Right renal cortex interstitium (tissue), 3 donors: ENCODE results near the gene DIP2C. TPM values are rescaled to one million over a fixed set of nuclear protein-coding genes. Genes with fewer than 3 reads are reported as not detected.
"Not testable (repeated sequence)": the region's sequence is repeated elsewhere in the genome, so short reads cannot be mapped to it uniquely, and the experiment has no call there.

Experiments used
- DNase-seq, 3 donors: peaks; one replicate each; pipeline ENCODE4 v3.0.0-alpha.2; 2013; ENCODE audit warnings: low read depth in 3 of 3, low spot score in 2 of 3
- polyA plus RNA-seq, 3 donors: library from polyadenylated mRNA; unstranded; fragments of 120-200 nt; gene quantifications; one replicate each; pipeline ENCODE4 v1.2.1, GENCODE V29; 2013; ENCODE audit not compliant: insufficient read length in 3 of 3

The DIP2C gene
- polyA plus RNA-seq, 3 donors = 19.2 to 22.3 (median 21.0) TPM

DNA sequence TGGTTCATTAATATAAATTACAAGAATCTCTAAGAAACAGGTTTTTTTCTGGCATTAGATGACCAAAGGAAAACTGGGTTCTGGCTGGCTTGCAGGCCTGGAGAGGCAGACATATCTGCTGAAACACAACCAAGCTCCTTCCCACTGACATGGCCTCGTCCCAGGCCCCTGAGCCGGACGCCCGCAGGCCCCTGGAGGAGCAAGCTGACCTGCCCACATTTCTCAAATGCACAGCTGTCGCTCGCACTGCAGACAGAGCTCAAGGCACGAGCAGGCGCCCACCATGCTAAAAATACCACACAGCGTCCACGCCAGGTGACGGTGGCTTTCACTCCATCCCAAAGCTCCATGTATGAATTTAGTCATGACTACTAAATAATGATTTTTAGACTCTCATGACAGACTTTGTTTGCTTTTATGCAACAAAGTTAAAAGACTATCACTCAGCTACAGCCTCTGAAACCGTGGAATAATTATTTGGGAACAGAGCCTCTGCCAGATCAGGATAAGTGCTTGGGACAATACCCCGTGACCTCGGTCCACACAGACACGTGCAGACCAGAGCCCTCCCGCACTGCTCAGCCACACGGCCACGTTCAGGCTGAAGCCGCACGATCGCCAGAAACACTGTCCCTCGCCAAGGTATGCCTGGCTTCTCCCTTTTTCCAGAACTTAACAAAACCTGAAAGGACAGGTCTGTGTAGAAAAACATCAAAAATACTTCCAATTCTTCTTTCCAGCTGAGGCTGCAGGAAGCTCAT is 71.1 kb downstream of the DIP2C start:
- DNase-seq = no peak

DNA sequence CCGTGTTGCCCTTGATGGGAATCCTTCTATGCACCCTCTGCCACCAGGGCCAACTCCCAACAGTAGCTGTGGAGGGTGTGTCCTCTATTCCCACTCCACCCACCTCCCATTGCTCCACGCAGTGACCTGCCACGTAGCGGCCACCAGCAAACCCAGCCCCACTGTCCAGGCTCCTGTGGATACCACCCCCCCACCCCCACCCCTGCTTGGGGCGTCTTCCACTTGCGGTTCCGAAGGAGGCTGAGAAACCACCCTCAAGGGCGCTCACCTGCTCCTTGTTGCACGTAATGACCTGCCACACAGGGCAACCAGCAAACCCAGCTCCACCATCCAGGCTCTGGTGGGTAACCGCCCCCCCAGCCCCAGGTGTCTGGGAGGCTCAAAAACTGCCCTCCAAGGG is 72.0 kb downstream of the DIP2C start:
- no peak for DNase-seq

DNA sequence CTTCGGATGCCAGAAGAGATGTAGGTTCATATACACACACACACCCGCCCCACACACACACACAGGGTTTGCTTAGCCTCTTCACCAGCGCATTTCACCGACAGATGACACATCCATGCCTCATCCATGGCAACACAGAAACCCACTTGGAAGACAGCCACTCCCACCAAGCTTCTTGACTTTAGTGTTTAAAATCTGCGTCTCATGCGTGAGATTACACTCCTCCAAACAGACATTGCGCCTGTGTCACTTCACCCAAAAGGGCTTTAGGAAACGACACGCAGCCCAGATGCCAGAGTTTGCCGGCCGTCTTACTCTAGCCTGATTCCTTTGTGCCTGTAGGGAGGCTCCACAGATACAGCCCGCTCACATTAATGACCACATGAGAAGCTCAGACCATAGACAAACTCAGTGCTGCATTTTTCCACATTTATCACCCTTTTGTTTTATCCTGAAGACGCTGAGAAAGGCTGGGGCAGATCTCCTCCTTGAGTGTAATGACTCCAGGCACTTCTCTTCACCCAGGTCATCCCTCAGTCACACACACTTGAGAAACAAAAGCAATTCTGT is 73.8 kb downstream of the DIP2C start:
- no peak for DNase-seq

DNA sequence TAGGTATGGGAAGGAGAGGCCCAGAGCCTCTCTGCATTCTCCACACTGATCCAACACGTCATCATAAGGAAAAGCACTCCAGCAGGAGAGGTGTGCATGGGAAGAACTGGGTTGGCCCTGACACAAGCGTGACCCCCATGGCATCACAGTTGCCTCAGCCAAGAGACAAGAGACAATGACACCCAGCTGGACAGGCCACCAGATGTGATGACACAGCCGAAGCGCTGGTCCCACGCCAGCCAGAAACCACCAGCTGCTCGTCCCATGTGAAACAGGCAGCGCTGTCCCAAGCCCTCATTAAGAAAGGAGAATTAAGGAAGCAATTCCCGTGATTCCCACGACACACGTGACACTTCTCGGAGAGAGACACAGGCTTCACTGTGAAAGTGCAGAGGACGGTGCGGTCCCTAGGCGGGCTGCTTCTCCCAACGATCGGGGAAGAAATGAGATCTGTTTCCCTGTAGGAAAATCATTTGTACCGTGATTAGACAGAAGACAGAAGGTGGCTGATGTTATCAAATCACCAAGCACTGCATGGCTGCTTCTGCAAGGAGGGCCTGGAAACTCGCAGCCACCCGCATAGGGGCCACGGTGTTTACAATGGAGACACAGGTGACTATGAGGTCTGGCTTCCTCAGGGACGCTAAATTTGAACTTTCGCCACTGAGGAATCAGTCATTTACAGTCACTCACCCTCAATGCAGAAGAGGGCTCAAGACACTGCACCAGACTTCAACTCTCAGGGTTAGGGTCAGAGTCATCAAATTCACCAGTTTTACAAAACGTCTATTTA is 74.5 kb downstream of the DIP2C start:
- DNase-seq = no peak

- DNase-seq = no peak
These were observed 75.2 kb downstream of the DIP2C start for GRCh38 chr10:614139-614711.

DNA sequence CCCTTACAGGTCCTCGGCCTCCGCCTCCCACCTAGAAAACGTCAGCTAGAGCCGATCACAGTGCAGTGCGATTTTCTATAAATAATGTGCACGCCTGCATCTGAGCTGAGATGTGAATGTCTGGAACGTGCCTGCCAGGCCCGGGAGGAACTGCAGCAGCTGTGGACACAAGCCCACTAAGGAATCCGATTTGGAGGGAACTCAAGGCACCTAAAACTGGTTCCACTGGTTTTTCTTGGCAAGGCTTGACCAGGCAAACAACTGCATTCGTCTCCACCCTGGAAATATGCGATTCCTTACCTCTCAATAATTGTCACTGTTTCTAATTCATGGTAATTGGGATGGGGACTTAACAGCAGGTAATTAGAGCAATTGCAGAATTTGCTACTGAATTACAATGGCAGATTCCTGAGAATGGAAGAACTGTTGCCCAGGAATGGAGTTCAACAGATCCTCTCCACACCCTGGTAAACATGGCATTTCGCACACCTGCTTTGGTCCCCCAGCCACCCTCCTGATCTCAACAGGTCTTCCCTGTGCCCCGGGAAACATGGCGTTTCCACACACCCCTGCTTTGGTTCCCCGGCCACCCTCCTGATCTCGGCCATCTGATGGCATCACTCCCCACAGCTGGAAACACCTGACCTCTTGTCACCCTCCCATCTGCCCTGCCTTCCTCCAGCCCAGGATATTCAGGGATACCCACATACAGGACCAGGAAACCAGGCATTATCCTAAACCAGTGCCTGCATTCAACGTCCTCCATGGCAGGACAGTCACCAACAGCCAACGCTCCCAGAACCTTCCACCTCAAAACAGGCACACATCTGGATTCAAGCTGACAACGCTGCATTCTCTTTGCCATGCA is 76.0 kb downstream of the DIP2C start:
- DNase-seq = no peak

GRCh38 chr10:612696-613095 is 76.8 kb downstream of the DIP2C start:
- no peak for DNase-seq

DNA sequence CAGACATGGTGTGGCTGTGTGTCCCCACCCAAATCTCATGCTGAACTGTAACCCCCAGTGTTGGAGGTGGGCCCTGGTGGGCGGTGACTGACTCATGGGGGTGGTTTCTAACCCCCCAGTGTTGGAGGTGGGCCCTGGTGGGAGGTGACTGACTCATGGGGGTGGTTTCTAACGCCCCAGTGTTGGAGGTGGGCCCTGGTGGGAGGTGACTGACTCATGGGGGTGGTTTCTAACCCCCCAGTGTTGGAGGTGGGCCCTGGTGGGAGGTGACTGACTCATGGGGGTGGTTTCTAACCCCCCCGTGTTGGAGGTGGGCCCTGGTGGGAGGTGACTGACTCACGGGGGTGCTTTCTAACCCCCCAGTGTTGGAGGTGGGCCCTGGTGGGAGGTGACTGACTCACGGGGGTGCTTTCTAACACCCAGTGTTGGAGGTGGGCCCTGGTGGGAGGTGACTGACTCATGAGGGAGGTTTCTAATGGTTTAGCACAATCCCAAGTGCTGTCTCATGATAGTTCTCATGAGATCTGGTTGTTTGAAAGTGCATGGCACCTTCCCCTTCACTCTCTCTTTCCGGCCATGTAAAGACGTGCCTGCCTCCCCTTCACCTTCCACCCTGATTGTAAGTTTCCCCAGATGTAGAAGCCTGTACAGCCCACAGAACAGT is 78.7 kb downstream of the DIP2C start:
- not testable (repeated sequence) for DNase-seq

- DNase-seq = no peak
These were observed 79.5 kb downstream of the DIP2C start for GRCh38 chr10:609868-610545.

DNA sequence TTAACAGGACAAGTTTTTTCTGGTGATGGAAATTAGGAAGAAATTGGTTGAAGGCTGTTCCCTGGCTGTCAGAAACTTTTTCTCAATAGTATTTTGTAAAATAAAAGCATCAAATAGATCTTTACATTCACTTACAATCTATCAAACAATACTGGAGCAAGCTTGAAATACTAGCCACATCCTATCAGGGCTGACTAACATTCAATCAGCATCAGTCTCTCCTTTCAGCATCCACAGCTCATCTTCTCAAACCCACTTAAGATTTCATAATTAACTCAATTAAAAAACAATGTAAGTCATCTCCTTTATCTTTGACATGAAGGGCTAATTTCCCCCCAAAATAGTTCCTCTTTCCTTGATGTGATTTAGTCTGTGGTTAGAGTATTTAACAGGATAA is 80.2 kb downstream of the DIP2C start:
- no peak for DNase-seq

DNA sequence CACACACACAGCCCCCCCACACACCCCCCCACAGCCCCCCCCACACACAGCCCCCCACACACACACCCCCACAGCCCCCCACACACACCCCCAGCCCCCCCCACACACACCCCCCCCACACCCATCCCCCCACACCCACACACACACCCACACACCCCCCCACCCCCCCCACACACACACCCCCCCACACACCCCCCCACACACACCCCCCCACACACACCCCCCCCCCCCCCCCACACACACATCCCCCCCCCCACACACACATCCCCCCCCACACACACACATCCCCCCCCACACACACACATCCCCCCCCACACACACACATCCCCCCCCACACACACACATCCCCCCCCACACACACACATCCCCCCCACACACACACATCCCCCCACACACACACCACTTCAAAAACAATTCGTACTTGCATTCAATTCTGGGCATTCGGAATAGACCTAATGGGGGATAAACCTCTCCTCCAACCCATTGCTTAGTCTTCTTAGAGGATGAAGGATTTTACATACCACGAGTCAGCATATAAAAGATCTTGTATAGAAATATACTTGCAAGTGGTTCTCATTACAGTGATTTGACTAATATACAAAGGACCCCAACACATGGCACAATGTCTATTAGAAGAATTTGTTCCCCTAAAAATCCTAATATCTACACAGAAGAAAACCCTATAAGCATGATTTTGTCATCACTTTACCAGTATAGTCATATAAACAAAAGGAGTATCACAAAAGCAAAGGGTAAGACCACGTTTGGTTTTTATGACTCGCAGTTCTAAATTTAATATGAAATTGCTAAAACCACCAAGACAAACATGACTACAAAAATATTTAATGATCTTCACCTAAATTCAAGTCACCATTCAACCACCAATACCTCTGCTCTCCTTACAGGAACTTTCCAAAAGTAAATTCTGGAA is 80.9 kb downstream of the DIP2C start:
- no peak for DNase-seq

GRCh38 chr10:607545-608185 is 81.8 kb downstream of the DIP2C start:
- no peak for DNase-seq

DNA sequence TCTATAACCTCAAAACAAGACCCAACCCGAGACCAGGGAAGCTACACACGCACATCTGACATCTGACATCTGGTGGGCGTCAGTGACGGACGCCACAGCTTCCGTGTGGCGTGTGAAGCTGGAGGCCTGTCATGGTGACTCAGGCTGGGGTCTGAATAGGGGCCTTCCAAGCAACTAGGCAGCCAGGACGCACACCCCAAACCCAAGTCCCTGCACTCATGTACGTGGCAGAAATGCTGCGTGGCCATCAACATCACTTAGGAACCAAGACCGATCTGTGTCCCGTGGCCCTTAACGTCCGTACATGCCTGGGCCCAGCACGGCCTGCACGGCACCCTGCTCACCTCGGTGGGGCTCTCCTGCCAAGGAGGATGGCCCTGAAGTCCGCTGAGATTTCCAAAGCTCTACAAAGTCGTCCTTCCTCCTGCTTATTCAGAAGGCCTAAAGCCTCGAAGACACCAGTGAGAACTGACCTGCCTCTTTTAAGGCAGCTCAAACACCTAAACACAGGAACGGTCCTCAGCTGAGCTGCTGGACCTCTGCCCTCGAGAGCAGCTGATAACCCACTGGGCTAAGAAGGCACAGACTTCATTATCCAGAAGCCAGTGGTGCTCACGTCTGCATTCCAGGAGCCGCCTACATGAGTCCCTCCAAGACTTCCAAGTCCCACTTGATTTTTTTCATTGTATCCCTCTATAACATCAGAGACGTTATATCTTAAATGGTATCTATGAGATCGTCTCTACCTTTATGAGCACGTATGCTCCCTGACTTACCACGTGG is 82.5 kb downstream of the DIP2C start:
- DNase-seq = no peak

GRCh38 chr10:605632-606325 is 83.7 kb downstream of the DIP2C start:
- DNase-seq = no peak

- no peak for DNase-seq
These were observed 84.5 kb downstream of the DIP2C start for GRCh38 chr10:604716-605631.
